Measurements from ENCODE around the gene SPDEF. TPM values are rescaled to one million over a fixed set of nuclear protein-coding genes. Genes with fewer than 3 reads are reported as not detected.

The SPDEF gene
- total RNA-seq, 1 donor from 2014 or later, result not detected

DNA sequence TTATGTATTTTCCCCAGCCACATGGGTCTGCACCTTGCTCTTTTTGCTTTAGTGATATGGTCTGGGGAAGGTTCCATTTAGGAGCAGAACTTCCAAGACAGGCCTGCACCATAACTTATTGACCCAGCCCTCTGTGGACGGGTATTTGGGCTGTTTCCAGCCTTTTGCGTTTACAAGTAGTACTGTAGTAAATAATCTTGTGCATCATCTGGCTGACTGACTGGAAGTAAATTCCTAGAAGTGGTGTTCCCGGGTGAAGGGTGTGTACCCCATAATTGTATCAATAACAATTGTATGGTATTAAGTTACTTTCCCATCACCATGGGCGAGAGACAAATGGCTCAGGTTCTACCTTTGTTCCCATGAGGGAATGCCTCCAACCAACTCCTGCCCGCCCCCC, 31.6 kb downstream of the SPDEF start:
- Mint-ChIP-seq H3K27ac (ENCODE audit: unreplicated experiment) (no peak overlapping the region), H3K4me1 (ENCODE audit: low read depth, unreplicated experiment) (peaks cover 3% of the 10 kb centered on the region), H3K27me3 (ENCODE audit: unreplicated experiment) (peaks cover 15% of the 10 kb centered on the region), H3K36me3 (ENCODE audit: unreplicated experiment) (no peaks in the 10 kb centered on the region), H3K4me3 (ENCODE audit: unreplicated experiment) (no peak overlapping the region), H3K9me3 (ENCODE audit: unreplicated experiment) (peaks cover 2% of the 10 kb centered on the region)
- no peak for DNase-seq
- TF ChIP-seq, protein P1, sequence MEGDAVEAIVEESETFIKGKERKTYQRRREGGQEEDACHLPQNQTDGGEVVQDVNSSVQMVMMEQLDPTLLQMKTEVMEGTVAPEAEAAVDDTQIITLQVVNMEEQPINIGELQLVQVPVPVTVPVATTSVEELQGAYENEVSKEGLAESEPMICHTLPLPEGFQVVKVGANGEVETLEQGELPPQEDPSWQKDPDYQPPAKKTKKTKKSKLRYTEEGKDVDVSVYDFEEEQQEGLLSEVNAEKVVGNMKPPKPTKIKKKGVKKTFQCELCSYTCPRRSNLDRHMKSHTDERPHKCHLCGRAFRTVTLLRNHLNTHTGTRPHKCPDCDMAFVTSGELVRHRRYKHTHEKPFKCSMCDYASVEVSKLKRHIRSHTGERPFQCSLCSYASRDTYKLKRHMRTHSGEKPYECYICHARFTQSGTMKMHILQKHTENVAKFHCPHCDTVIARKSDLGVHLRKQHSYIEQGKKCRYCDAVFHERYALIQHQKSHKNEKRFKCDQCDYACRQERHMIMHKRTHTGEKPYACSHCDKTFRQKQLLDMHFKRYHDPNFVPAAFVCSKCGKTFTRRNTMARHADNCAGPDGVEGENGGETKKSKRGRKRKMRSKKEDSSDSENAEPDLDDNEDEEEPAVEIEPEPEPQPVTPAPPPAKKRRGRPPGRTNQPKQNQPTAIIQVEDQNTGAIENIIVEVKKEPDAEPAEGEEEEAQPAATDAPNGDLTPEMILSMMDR (IDR thresholded peaks at IDR 0.05; ENCODE audit: partially characterized antibody, unreplicated experiment), result no peak

DNA sequence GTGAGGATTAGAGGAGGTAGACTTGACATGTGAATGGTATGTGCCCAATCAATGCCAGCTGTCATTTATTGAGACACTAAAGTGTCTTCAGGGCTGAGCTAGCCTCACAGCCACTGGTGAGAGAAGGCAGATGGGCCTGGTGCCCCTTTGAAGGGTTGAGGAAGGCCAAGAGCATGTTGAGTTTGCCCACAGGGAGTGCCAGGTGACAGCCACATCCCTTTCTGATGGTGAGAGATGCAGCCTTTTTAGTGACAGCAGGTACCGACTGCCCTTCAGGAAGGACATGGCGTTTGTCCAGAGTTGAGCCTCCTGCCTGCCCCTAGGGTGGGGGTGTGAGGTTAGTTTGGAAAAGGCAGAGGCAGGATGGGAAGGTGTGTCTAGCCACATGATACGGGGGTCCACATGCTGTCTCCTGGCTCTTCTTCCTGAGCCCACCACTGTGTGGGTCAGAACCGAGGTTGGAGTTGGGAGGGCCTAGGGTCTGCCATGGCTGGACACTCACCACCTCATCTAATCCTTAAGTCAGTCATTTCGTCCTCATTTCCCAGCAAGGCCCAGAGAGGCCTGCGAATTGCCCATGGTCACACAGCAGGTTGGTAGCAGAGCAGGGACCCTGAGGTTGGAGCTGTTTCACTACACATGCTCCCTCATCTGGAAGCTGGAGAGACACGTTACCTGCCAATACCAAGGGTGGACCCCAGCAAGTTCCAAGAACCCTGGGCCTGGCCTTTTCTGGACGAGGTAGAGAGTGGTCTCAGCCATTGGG, 32.5 kb downstream of the SPDEF start:
- peaks cover 2% of the 10 kb centered on the region for H3K9me3 Mint-ChIP-seq (ENCODE audit: unreplicated experiment)
- DNase-seq, result peak; percentile 3

DNA sequence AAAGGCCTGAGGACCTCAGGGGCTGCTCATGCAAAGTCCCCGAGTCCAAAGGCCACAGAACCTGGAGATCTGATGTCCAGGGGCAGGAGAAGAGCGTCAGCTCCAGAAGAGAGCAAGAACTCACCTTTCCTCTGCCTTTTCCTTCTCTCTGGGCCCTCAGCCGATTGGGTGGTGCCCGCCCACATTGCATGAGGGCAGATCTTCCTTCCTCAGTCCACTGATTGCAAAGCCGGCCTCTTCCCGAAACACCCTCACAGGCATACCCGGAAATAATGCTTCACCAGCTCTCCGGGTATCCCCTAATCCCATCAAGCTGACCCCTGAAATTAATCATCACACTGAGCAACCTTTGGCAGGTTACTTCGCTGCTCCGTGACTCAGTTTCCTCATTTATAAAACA, 33.4 kb downstream of the SPDEF start:
- peaks cover 3% of the 10 kb centered on the region for H3K4me1 Mint-ChIP-seq (ENCODE audit: low read depth, unreplicated experiment)

More for the DNA sequence above, 32.5 kb downstream of the SPDEF start:
- peaks cover 3% of the 10 kb centered on the region for H3K4me1 Mint-ChIP-seq (ENCODE audit: low read depth, unreplicated experiment)
- no peak overlapping the region for H3K4me3 Mint-ChIP-seq (ENCODE audit: unreplicated experiment)
- TF ChIP-seq, protein P1 (IDR thresholded peaks at IDR 0.05; ENCODE audit: partially characterized antibody, unreplicated experiment), result no peak
- H3K27ac Mint-ChIP-seq (ENCODE audit: unreplicated experiment), result no peak overlapping the region
- H3K36me3 Mint-ChIP-seq (ENCODE audit: unreplicated experiment), result no peaks in the 10 kb centered on the region
- peaks cover 16% of the 10 kb centered on the region for H3K27me3 Mint-ChIP-seq (ENCODE audit: unreplicated experiment)

DNA sequence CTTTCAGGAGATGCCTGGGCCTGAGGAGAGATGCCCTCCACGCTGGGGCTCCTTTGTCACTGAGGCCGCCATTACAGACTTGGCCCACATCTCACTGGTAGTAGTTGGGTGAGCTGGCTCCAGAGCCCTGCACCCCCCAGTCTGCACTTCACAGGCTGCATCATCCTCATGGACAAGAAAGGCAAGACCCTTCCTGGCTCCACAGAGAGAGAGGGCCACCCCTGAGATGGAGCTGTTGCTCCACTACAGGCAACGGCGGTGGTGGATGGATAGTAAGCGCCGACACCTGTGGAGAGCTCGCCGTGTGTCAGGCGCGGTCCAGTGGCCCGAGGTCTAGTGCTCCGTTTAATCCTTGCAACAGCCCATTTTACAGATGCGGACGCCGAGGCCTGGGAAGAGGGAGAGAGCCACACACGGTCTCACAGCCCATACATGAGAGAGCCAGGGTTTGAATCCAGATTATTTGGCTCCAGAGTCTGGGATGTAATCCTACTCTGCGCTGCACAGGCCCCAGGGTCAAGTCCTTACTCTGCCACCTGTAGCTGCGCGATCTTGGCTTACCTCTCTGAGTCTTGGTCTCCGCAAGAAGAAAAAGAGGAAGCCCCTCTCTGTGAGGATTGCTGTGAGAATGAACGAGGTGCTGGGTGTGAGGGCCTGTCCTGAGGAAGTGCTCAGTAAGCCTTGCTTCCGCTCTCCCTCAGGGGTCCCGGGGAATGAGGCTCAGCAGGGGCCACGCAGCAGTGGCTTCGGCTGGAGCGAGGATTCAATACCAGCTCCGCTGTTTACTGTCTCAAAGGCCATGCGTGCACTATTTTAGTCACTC, 34.5 kb downstream of the SPDEF start:
- Mint-ChIP-seq H3K36me3 (ENCODE audit: unreplicated experiment) (no peaks in the 10 kb centered on the region), H3K27ac (ENCODE audit: unreplicated experiment) (no peak overlapping the region), H3K4me3 (ENCODE audit: unreplicated experiment) (no peak overlapping the region), H3K9me3 (ENCODE audit: unreplicated experiment) (peaks cover 2% of the 10 kb centered on the region), H3K27me3 (ENCODE audit: unreplicated experiment) (peaks cover 14% of the 10 kb centered on the region), H3K4me1 (ENCODE audit: low read depth, unreplicated experiment) (peaks cover 2% of the 10 kb centered on the region)
- DNase-seq, result no peak
- TF ChIP-seq, protein P1 (IDR thresholded peaks at IDR 0.05; ENCODE audit: partially characterized antibody, unreplicated experiment), result no peak

More for the DNA sequence above, 33.4 kb downstream of the SPDEF start:
- Mint-ChIP-seq H3K27ac (ENCODE audit: unreplicated experiment) (no peak overlapping the region), H3K9me3 (ENCODE audit: unreplicated experiment) (peaks cover 2% of the 10 kb centered on the region), H3K4me3 (ENCODE audit: unreplicated experiment) (no peak overlapping the region), H3K36me3 (ENCODE audit: unreplicated experiment) (no peaks in the 10 kb centered on the region), H3K27me3 (ENCODE audit: unreplicated experiment) (peaks cover 14% of the 10 kb centered on the region)
- TF ChIP-seq, protein P1 (IDR thresholded peaks at IDR 0.05; ENCODE audit: partially characterized antibody, unreplicated experiment), result no peak
- DNase-seq, result no peak
